HEK293T (cell line): ENCODE results near the gene YPEL1.
"Not testable (repeated sequence)": the region's sequence is repeated elsewhere in the genome, so short reads cannot be mapped to it uniquely, and the experiment has no call there.

Source experiments
- ARNT ChIP-seq: fragments of 450-650 bp; IDR thresholded peaks from 2 replicates; pipeline ENCODE4 v1.6.1; 2017; ENCODE audit warnings: mild to moderate bottlenecking
- BHLHE40 ChIP-seq: fragments of 450-650 bp; IDR thresholded peaks from 2 replicates; pipeline ENCODE4 v1.6.1; 2016; ENCODE audit warnings: mild to moderate bottlenecking, moderate library complexity, borderline replicate concordance
- CTBP1 ChIP-seq: fragments of 450-650 bp; IDR thresholded peaks from 2 replicates; pipeline ENCODE4 v1.6.1; 2016; ENCODE audit warnings: borderline replicate concordance
- ELF4 ChIP-seq: fragments of 450-650 bp; IDR thresholded peaks from 2 replicates; pipeline ENCODE4 v1.6.1; 2017; ENCODE audit warnings: antibody characterized with exemption
- FOXK2 ChIP-seq: fragments of 450-650 bp; IDR thresholded peaks from 2 replicates; pipeline ENCODE4 v1.6.1; 2016; ENCODE audit warnings: mild to moderate bottlenecking
- FOXM1 ChIP-seq: fragments of 450-650 bp; IDR thresholded peaks from 2 replicates; pipeline ENCODE4 v1.6.1; 2017; ENCODE audit warnings: mild to moderate bottlenecking, borderline replicate concordance
- L3MBTL2 ChIP-seq: fragments of 450-650 bp; conservative IDR thresholded peaks from 2 replicates; pipeline ENCODE4 v1.6.1; 2016; ENCODE audit warnings: mild to moderate bottlenecking
- NFRKB ChIP-seq: fragments of 450-650 bp; IDR thresholded peaks from 2 replicates; pipeline ENCODE4 v1.6.1; 2016; ENCODE audit warnings: mild to moderate bottlenecking, moderate library complexity
- SP1 ChIP-seq: fragments of 450-650 bp; IDR thresholded peaks from 2 replicates; pipeline ENCODE4 v1.6.1; 2017
- SUZ12 ChIP-seq: fragments of 450-650 bp; IDR thresholded peaks from 2 replicates; pipeline ENCODE4 v1.6.1; 2016; ENCODE audit warnings: mild to moderate bottlenecking
- TARDBP ChIP-seq: fragments of 450-650 bp; IDR thresholded peaks from 2 replicates; pipeline ENCODE4 v1.6.1; 2016
- TF ChIP-seq, protein P1 (sequence below): fragments of 450-650 bp; IDR thresholded peaks from 2 replicates; pipeline ENCODE4 v1.6.1; 2016

DNA sequence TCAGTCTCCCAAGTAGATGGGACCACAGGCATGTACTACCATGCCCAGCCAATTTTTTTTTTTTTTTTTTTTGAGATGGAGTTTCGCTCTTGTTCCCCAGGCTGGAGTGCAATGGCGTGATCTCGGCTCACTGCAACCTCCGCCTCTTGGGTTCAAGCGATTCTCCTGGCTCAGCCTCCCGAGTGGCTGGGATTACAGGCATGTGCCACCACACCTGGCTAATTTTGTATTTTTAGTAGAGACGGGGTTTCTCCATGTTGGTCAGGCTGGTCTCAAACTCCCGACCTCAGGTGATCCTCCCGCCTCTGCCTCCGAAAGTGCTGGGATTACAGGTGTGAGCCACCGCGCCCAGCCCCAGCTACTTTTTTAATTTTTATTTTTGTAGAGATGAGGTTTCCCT lies 56.8 kb downstream of the YPEL1 start:
- not testable (repeated sequence) for TF ChIP-seq ELF4, BHLHE40, CTBP1, NFRKB, SUZ12, FOXK2, FOXM1, TARDBP, L3MBTL2, ARNT, SP1
- TF ChIP-seq, protein P1, sequence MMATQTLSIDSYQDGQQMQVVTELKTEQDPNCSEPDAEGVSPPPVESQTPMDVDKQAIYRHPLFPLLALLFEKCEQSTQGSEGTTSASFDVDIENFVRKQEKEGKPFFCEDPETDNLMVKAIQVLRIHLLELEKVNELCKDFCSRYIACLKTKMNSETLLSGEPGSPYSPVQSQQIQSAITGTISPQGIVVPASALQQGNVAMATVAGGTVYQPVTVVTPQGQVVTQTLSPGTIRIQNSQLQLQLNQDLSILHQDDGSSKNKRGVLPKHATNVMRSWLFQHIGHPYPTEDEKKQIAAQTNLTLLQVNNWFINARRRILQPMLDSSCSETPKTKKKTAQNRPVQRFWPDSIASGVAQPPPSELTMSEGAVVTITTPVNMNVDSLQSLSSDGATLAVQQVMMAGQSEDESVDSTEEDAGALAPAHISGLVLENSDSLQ, result not testable (repeated sequence)
